ENCODE data around the gene TRPV4. TPM values are rescaled to one million over a fixed set of nuclear protein-coding genes. Genes with fewer than 3 reads are reported as not detected.

Gene TRPV4
- total and polyA plus RNA-seq, 2 donors = 0.19 to 0.59 TPM

DNA sequence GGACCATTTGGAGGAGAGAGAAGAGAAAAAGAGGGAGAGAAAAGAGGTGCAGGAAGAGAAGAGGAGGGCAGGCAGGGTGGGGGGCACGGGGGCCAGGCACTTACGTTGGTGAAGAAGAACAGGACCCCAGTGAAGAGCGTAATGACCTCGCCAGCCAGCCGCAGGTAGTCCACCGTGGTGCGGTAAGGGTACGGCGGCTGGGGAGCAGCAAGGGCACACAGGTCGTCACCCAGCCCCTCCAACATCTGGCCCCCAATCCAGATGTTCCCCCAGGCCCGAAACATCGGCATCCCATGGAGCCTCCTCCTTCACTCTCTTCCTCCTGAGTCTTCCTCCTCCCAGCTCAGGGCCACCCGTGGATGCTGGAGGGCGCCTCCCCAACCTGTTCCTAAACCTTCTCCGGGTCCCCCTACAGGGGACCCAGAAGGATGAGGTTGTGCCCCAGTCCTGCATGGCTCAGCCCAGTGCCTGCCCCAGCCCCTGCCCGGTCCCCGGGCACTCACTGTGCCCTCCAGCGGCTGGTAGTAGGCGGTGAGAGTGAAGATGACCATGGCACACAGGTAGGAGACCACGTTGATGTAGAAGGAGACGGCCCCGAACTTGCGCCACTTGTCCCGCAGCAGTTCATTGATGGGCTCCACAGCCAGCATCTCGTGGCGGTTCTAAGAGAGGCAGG lies 39.2 kb downstream of the TRPV4 start:
- no peak overlapping the region for H3K4me3 ChIP-seq (ENCODE audit: low read length in 2 of 2)
- 91% methylated on average over 26 of the region's 26 CpGs for WGBS
- DNase-seq (ENCODE audit: low read depth in 6 of 9, low spot score in 9 of 9) = no peak

GRCh38 chr12:109793411-109793810 lies 39.8 kb downstream of the TRPV4 start:
- 49% methylated on average over 4 of the region's 4 CpGs for WGBS
- no peak for DNase-seq (ENCODE audit: low read depth in 6 of 9, low spot score in 9 of 9)
- no peaks in the 10 kb centered on the region for H3K4me1 ChIP-seq (ENCODE audit: control insufficient read depth in 2 of 2, insufficient read depth in 2 of 2, low read length in 2 of 2)

More for the DNA sequence above, 39.2 kb downstream of the TRPV4 start:
- Histone ChIP-seq H3K4me1 (ENCODE audit: control insufficient read depth in 2 of 2, insufficient read depth in 2 of 2, low read length in 2 of 2) (no peaks in the 10 kb centered on the region), H3K27ac (ENCODE audit: low read depth in 1 of 2, low read length in 1 of 2) (no peak overlapping the region), H3K27me3 (ENCODE audit: control insufficient read depth in 2 of 2, insufficient read depth in 1 of 2, low read length in 1 of 2) (no peaks in the 10 kb centered on the region), H3K9me3 (ENCODE audit: control insufficient read depth in 2 of 2, insufficient read depth in 1 of 2, low read length in 1 of 2) (no peaks in the 10 kb centered on the region), H3K36me3 (ENCODE audit: control insufficient read depth in 2 of 2, insufficient read depth in 2 of 2, low read length in 1 of 2) (no peaks in the 10 kb centered on the region)

GRCh38 chr12:109792992-109793391 lies 40.2 kb downstream of the TRPV4 start:
- H3K4me3 ChIP-seq (ENCODE audit: low read length in 2 of 2) = no peak overlapping the region
- no peaks in the 10 kb centered on the region for H3K4me1 ChIP-seq (ENCODE audit: control insufficient read depth in 2 of 2, insufficient read depth in 2 of 2, low read length in 2 of 2)
- H3K36me3 ChIP-seq (ENCODE audit: control insufficient read depth in 2 of 2, insufficient read depth in 2 of 2, low read length in 1 of 2) = no peaks in the 10 kb centered on the region
- H3K9me3 ChIP-seq (ENCODE audit: control insufficient read depth in 2 of 2, insufficient read depth in 1 of 2, low read length in 1 of 2) = no peaks in the 10 kb centered on the region
- H3K27ac ChIP-seq (ENCODE audit: low read depth in 1 of 2, low read length in 1 of 2) = no peak overlapping the region
- no peaks in the 10 kb centered on the region for H3K27me3 ChIP-seq (ENCODE audit: control insufficient read depth in 2 of 2, insufficient read depth in 1 of 2, low read length in 1 of 2)
- no peak for DNase-seq (ENCODE audit: low read depth in 6 of 9, low spot score in 9 of 9)

More at GRCh38 chr12:109793411-109793810, 39.8 kb downstream of the TRPV4 start:
- Histone ChIP-seq H3K36me3 (ENCODE audit: control insufficient read depth in 2 of 2, insufficient read depth in 2 of 2, low read length in 1 of 2) (no peaks in the 10 kb centered on the region), H3K4me3 (ENCODE audit: low read length in 2 of 2) (no peak overlapping the region), H3K9me3 (ENCODE audit: control insufficient read depth in 2 of 2, insufficient read depth in 1 of 2, low read length in 1 of 2) (no peaks in the 10 kb centered on the region), H3K27me3 (ENCODE audit: control insufficient read depth in 2 of 2, insufficient read depth in 1 of 2, low read length in 1 of 2) (no peaks in the 10 kb centered on the region), H3K27ac (ENCODE audit: low read depth in 1 of 2, low read length in 1 of 2) (no peak overlapping the region)

- no peaks in the 10 kb centered on the region for H3K27me3 ChIP-seq (ENCODE audit: control insufficient read depth in 2 of 2, insufficient read depth in 1 of 2, low read length in 1 of 2)
- no peaks in the 10 kb centered on the region for H3K36me3 ChIP-seq (ENCODE audit: control insufficient read depth in 2 of 2, insufficient read depth in 2 of 2, low read length in 1 of 2)
Observed at GRCh38 chr12:109789526-109790048, 43.6 kb downstream of the TRPV4 start.

GRCh38 chr12:109786799-109787198 lies 46.4 kb downstream of the TRPV4 start:
- no peak overlapping the region for H3K4me3 ChIP-seq (ENCODE audit: low read length in 2 of 2)
- 91% methylated on average over 9 of the region's 9 CpGs for WGBS

More at GRCh38 chr12:109789526-109790048, 43.6 kb downstream of the TRPV4 start:
- Histone ChIP-seq H3K4me3 (ENCODE audit: low read length in 2 of 2) (no peak overlapping the region), H3K9me3 (ENCODE audit: control insufficient read depth in 2 of 2, insufficient read depth in 1 of 2, low read length in 1 of 2) (no peaks in the 10 kb centered on the region), H3K27ac (ENCODE audit: low read depth in 1 of 2, low read length in 1 of 2) (no peak overlapping the region), H3K4me1 (ENCODE audit: control insufficient read depth in 2 of 2, insufficient read depth in 2 of 2, low read length in 2 of 2) (no peaks in the 10 kb centered on the region)
- WGBS = 94% methylated on average over 1 of the region's 1 CpG
- no peak for DNase-seq (ENCODE audit: low read depth in 6 of 9, low spot score in 9 of 9)

GRCh38 chr12:109785854-109786253 lies 47.3 kb downstream of the TRPV4 start:
- H3K27ac ChIP-seq (ENCODE audit: low read depth in 1 of 2, low read length in 1 of 2) = no peak overlapping the region
- H3K4me3 ChIP-seq (ENCODE audit: low read length in 2 of 2) = no peak overlapping the region
- no peaks in the 10 kb centered on the region for H3K36me3 ChIP-seq (ENCODE audit: control insufficient read depth in 2 of 2, insufficient read depth in 2 of 2, low read length in 1 of 2)
- no peaks in the 10 kb centered on the region for H3K4me1 ChIP-seq (ENCODE audit: control insufficient read depth in 2 of 2, insufficient read depth in 2 of 2, low read length in 2 of 2)
- no peak for DNase-seq (ENCODE audit: low read depth in 6 of 9, low spot score in 9 of 9)
- H3K27me3 ChIP-seq (ENCODE audit: control insufficient read depth in 2 of 2, insufficient read depth in 1 of 2, low read length in 1 of 2) = no peaks in the 10 kb centered on the region
- H3K9me3 ChIP-seq (ENCODE audit: control insufficient read depth in 2 of 2, insufficient read depth in 1 of 2, low read length in 1 of 2) = no peaks in the 10 kb centered on the region
- WGBS = 86% methylated on average over 4 of the region's 4 CpGs

More at GRCh38 chr12:109786799-109787198, 46.4 kb downstream of the TRPV4 start:
- no peak overlapping the region for H3K27ac ChIP-seq (ENCODE audit: low read depth in 1 of 2, low read length in 1 of 2)
- no peaks in the 10 kb centered on the region for H3K36me3 ChIP-seq (ENCODE audit: control insufficient read depth in 2 of 2, insufficient read depth in 2 of 2, low read length in 1 of 2)
- no peak for DNase-seq (ENCODE audit: low read depth in 6 of 9, low spot score in 9 of 9)
- H3K27me3 ChIP-seq (ENCODE audit: control insufficient read depth in 2 of 2, insufficient read depth in 1 of 2, low read length in 1 of 2) = no peaks in the 10 kb centered on the region
- H3K9me3 ChIP-seq (ENCODE audit: control insufficient read depth in 2 of 2, insufficient read depth in 1 of 2, low read length in 1 of 2) = no peaks in the 10 kb centered on the region
- no peaks in the 10 kb centered on the region for H3K4me1 ChIP-seq (ENCODE audit: control insufficient read depth in 2 of 2, insufficient read depth in 2 of 2, low read length in 2 of 2)

DNA sequence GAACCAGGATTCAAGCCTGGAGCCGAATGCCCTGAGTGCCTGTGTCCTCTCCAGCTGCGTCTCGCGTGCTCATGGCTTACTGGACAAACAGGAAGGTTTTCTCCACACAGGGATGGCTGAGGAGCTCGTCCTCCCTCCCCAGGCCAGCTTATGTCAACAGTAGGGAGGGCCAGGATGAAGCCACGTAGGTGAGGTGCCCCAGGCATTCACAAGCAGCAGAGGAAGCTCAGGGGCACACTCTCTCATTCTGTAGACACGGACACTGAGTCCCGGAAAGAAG lies 49.3 kb downstream of the TRPV4 start:
- no peaks in the 10 kb centered on the region for H3K9me3 ChIP-seq (ENCODE audit: control insufficient read depth in 2 of 2, insufficient read depth in 1 of 2, low read length in 1 of 2)
- no peak for DNase-seq (ENCODE audit: low read depth in 6 of 9, low spot score in 9 of 9)
- 83% methylated on average over 8 of the region's 8 CpGs for WGBS
- H3K36me3 ChIP-seq (ENCODE audit: control insufficient read depth in 2 of 2, insufficient read depth in 2 of 2, low read length in 1 of 2) = no peaks in the 10 kb centered on the region
- H3K4me3 ChIP-seq (ENCODE audit: low read length in 2 of 2) = no peak overlapping the region
- H3K4me1 ChIP-seq (ENCODE audit: control insufficient read depth in 2 of 2, insufficient read depth in 2 of 2, low read length in 2 of 2) = no peaks in the 10 kb centered on the region
- H3K27ac ChIP-seq (ENCODE audit: low read depth in 1 of 2, low read length in 1 of 2) = no peak overlapping the region
- H3K27me3 ChIP-seq (ENCODE audit: control insufficient read depth in 2 of 2, insufficient read depth in 1 of 2, low read length in 1 of 2) = no peaks in the 10 kb centered on the region

GRCh38 chr12:109783135-109783964 lies 49.8 kb downstream of the TRPV4 start:
- no peak for DNase-seq (ENCODE audit: low read depth in 6 of 9, low spot score in 9 of 9)
- no peaks in the 10 kb centered on the region for H3K9me3 ChIP-seq (ENCODE audit: control insufficient read depth in 2 of 2, insufficient read depth in 1 of 2, low read length in 1 of 2)
- H3K27me3 ChIP-seq (ENCODE audit: control insufficient read depth in 2 of 2, insufficient read depth in 1 of 2, low read length in 1 of 2) = no peaks in the 10 kb centered on the region
- H3K27ac ChIP-seq (ENCODE audit: low read depth in 1 of 2, low read length in 1 of 2) = no peak overlapping the region
- no peak overlapping the region for H3K4me3 ChIP-seq (ENCODE audit: low read length in 2 of 2)
- WGBS = 95% methylated on average over 28 of the region's 28 CpGs
- no peaks in the 10 kb centered on the region for H3K4me1 ChIP-seq (ENCODE audit: control insufficient read depth in 2 of 2, insufficient read depth in 2 of 2, low read length in 2 of 2)
- H3K36me3 ChIP-seq (ENCODE audit: control insufficient read depth in 2 of 2, insufficient read depth in 2 of 2, low read length in 1 of 2) = no peaks in the 10 kb centered on the region

DNA sequence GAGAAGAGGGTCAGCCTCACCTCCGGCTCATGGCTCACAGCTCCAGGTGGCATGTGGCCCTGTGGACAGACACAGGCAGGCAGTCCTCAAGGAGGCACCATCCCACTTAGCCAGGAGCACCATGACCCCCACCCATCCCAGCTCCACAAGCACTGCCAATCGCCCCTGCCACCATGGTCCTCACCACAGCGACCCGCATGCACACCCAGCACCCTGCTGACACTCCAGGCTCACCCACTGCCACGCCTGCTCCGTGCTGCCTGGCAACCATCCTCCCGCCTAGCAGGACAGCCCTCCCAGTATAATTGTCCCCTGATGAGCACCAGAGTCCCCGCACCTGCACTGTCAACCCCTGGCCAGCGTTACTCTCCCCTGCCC lies 50.9 kb downstream of the TRPV4 start:
- Histone ChIP-seq H3K9me3 (ENCODE audit: control insufficient read depth in 2 of 2, insufficient read depth in 1 of 2, low read length in 1 of 2) (no peaks in the 10 kb centered on the region), H3K4me1 (ENCODE audit: control insufficient read depth in 2 of 2, insufficient read depth in 2 of 2, low read length in 2 of 2) (peaks cover 0 to 3% of the 10 kb centered on the region in 2 donors), H3K27ac (ENCODE audit: low read depth in 1 of 2, low read length in 1 of 2) (no peak overlapping the region), H3K36me3 (ENCODE audit: control insufficient read depth in 2 of 2, insufficient read depth in 2 of 2, low read length in 1 of 2) (no peaks in the 10 kb centered on the region), H3K27me3 (ENCODE audit: control insufficient read depth in 2 of 2, insufficient read depth in 1 of 2, low read length in 1 of 2) (no peaks in the 10 kb centered on the region), H3K4me3 (ENCODE audit: low read length in 2 of 2) (no peak overlapping the region)
- 90% methylated on average over 9 of the region's 9 CpGs for WGBS
- DNase-seq (ENCODE audit: low read depth in 6 of 9, low spot score in 9 of 9) = no peak

Measured in thymus (tissue), 11 donors.